DOHH2 (cell line): ENCODE results near the gene HOXB6.

Source experiments
- H3F3A ChIP-seq: fragments of 200-600 bp; sonication (generic), shearing (Covaris generic); 2 replicates; pipeline ENCODE4 v1.6.0; 2016; ENCODE audit warnings: antibody characterized with exemption, mild to moderate bottlenecking; ENCODE audit not compliant: control insufficient read depth, insufficient read depth
- H3K27ac ChIP-seq: fragments of 200-600 bp; sonication (generic); 2 replicates; pipeline ENCODE4 v1.5.1; 2014; ENCODE audit warnings: low read depth, mild to moderate bottlenecking, low read length, moderate library complexity
- H3K27me3 ChIP-seq: fragments of 200-600 bp; sonication (generic); 2 replicates; pipeline ENCODE4 v1.6.1; 2014; ENCODE audit warnings: mild to moderate bottlenecking, low read length, mixed read lengths; ENCODE audit not compliant: control insufficient read depth
- H3K36me3 ChIP-seq: fragments of 200-600 bp; sonication (generic); 2 replicates; pipeline ENCODE4 v1.6.1; 2014; ENCODE audit warnings: mild to moderate bottlenecking, low read length, moderate library complexity, mixed read lengths; ENCODE audit not compliant: control insufficient read depth
- H3K4me1 ChIP-seq: fragments of 200-600 bp; sonication (generic); 2 replicates; pipeline ENCODE4 v1.6.1; 2014; ENCODE audit warnings: mild to moderate bottlenecking, low read length, mixed read lengths; ENCODE audit not compliant: control insufficient read depth
- H3K4me2 ChIP-seq: fragments of 200-600 bp; sonication (generic); 2 replicates; pipeline ENCODE4 v1.6.0; 2014; ENCODE audit warnings: mild to moderate bottlenecking, low read length, moderate library complexity
- H3K4me3 ChIP-seq: fragments of 200-600 bp; sonication (generic); 2 replicates; pipeline ENCODE4 v1.5.1; 2014; ENCODE audit warnings: mild to moderate bottlenecking, low read length, mixed read lengths
- H3K79me2 ChIP-seq: fragments of 200-600 bp; sonication (generic); 2 replicates; pipeline ENCODE4 v1.6.1; 2014; ENCODE audit warnings: mild to moderate bottlenecking, low read length, mixed read lengths; ENCODE audit not compliant: control insufficient read depth
- H3K9me2 ChIP-seq: fragments of 200-600 bp; sonication (generic); replicated peaks from 2 replicates; pipeline ENCODE4 v1.6.1; 2014; ENCODE audit warnings: mild to moderate bottlenecking, low read length, mixed read lengths; ENCODE audit not compliant: control insufficient read depth
- H3K9me3 ChIP-seq: fragments of 200-600 bp; sonication (generic); 2 replicates; pipeline ENCODE4 v1.6.1; 2014; ENCODE audit warnings: antibody characterized with exemption, low read length, mixed read lengths; ENCODE audit not compliant: control insufficient read depth, insufficient read depth
- H4K20me1 ChIP-seq: fragments of 200-600 bp; sonication (generic); 2 replicates; pipeline ENCODE4 v1.6.0; 2014; ENCODE audit warnings: low read depth, mild to moderate bottlenecking, antibody characterized with exemption, low read length, moderate library complexity; ENCODE audit not compliant: control insufficient read depth, insufficient read depth
- CTCF ChIP-seq: fragments of 200-600 bp; sonication (generic); IDR thresholded peaks from one replicate; pipeline ENCODE4 v1.5.1; 2014; ENCODE audit warnings: antibody characterized with exemption, mild to moderate bottlenecking, low read depth, low read length; ENCODE audit not compliant: poor library complexity, severe bottlenecking
- EZH2phosphoT487 ChIP-seq: fragments of 200-600 bp; sonication (generic); IDR thresholded peaks from 2 replicates; pipeline ENCODE4 v1.6.1; 2017; ENCODE audit warnings: borderline replicate concordance, mild to moderate bottlenecking, antibody characterized with exemption, low read length, moderate library complexity, mixed read lengths

HOXB6 gene

GRCh38 chr17:48571024-48571818, 33.6 kb downstream of the HOXB6 start:
- H3F3A ChIP-seq = no peaks in the 10 kb centered on the region
- no peaks in the 10 kb centered on the region for H3K79me2 ChIP-seq
- peaks cover 4% of the 10 kb centered on the region; the same call in 1 of the 2 replicates for H3K36me3 ChIP-seq

GRCh38 chr17:48570325-48571023, 34.3 kb downstream of the HOXB6 start:
- Histone ChIP-seq H4K20me1 (no peaks in the 10 kb centered on the region), H3K79me2 (no peaks in the 10 kb centered on the region), H3K36me3 (no peaks in the 10 kb centered on the region; the same call in 1 of the 2 replicates), H3K4me2 (no peak overlapping the region), H3K4me1 (no peaks in the 10 kb centered on the region), H3K4me3 (no peak overlapping the region), H3K9me2 (no peaks in the 10 kb centered on the region), H3F3A (no peaks in the 10 kb centered on the region), H3K27me3 (no peaks in the 10 kb centered on the region), H3K27ac (no peak overlapping the region), H3K9me3 (no peaks in the 10 kb centered on the region)
- TF ChIP-seq EZH2phosphoT487 (no peak), CTCF (no peak)

More at GRCh38 chr17:48571024-48571818, 33.6 kb downstream of the HOXB6 start:
- no peaks in the 10 kb centered on the region for H3K4me1 ChIP-seq
- H3K27ac ChIP-seq = no peak overlapping the region
- no peaks in the 10 kb centered on the region for H3K9me3 ChIP-seq
- no peak for TF ChIP-seq CTCF
- no peak for TF ChIP-seq EZH2phosphoT487
- no peaks in the 10 kb centered on the region for H3K9me2 ChIP-seq
- no peak overlapping the region for H3K4me2 ChIP-seq
- H3K4me3 ChIP-seq = no peak overlapping the region
- no peaks in the 10 kb centered on the region for H4K20me1 ChIP-seq
- no peaks in the 10 kb centered on the region for H3K27me3 ChIP-seq

GRCh38 chr17:48569674-48570324, 35.0 kb downstream of the HOXB6 start:
- no peaks in the 10 kb centered on the region for H4K20me1 ChIP-seq
- no peak overlapping the region for H3K4me2 ChIP-seq
- H3K27ac ChIP-seq = no peak overlapping the region
- no peaks in the 10 kb centered on the region for H3K4me1 ChIP-seq
- no peaks in the 10 kb centered on the region for H3K9me2 ChIP-seq
- no peaks in the 10 kb centered on the region for H3K9me3 ChIP-seq
- no peak overlapping the region for H3K4me3 ChIP-seq
- no peaks in the 10 kb centered on the region; the same call in 1 of the 2 replicates for H3K36me3 ChIP-seq
- no peaks in the 10 kb centered on the region for H3F3A ChIP-seq
- H3K79me2 ChIP-seq = no peaks in the 10 kb centered on the region
- no peak for TF ChIP-seq CTCF
- TF ChIP-seq EZH2phosphoT487 = no peak
- H3K27me3 ChIP-seq = no peaks in the 10 kb centered on the region
